PC-3 (cell line): ENCODE measurements around the gene PACSIN1. TPM values are rescaled to one million over a fixed set of nuclear protein-coding genes. Genes with fewer than 3 reads are reported as not detected.
A peak's percentile ranks its signal among the peaks of the same experiment; 100 is the strongest.

Source experiments
- ATAC-seq: fragments of 200-7000 bp; cut with Tn5 transposase; 2 replicates; pipeline ENCODE4 v1.9.1; 2020; ENCODE audit warnings: mild to moderate bottlenecking, moderate library complexity
- BruUV-seq: library from RNA; stranded (reverse); fragments of 400-500 nt; replicated peaks from 2 replicates; lab custom pipeline; 2021; lab: Mats Ljungman, UMichigan
- CTCF ChIA-PET: fragments of 300-600 bp; sonication (Branson Sonifier 250); formaldehyde crosslinking; loops from one replicate; lab custom pipeline; 2022; ENCODE audit warnings: antibody characterized with exemption; lab: Charles Lee
- POLR2A ChIA-PET: fragments of 300-600 bp; sonication (Branson Sonifier 250); formaldehyde crosslinking; loops from one replicate; lab custom pipeline; 2022; ENCODE audit warnings: antibody characterized with exemption; ENCODE audit not compliant: unreplicated experiment; lab: Charles Lee
- DNase-seq: peaks from one replicate; pipeline ENCODE4 v3.0.0-alpha.2; 2015
- H2AFZ ChIP-seq: fragments of 300-600 bp; sonication (generic); 2 replicates; pipeline ENCODE4 v1.6.0; 2016; ENCODE audit warnings: antibody characterized with exemption, low read length
- H3F3A ChIP-seq: fragments of 300-600 bp; sonication (generic); one replicate; pipeline ENCODE4 v1.6.0; 2017; ENCODE audit warnings: antibody characterized with exemption, low read length, control low read depth, mild to moderate bottlenecking; ENCODE audit not compliant: unreplicated experiment
- H3K27ac ChIP-seq: fragments of 300-600 bp; sonication (generic); 2 replicates; pipeline ENCODE4 v1.5.1; 2016; ENCODE audit warnings: mild to moderate bottlenecking, low read length
- H3K27me3 ChIP-seq: fragments of 300-600 bp; sonication (generic); 2 replicates; pipeline ENCODE4 v1.6.1; 2016; ENCODE audit warnings: low read length, mixed read lengths
- H3K36me3 ChIP-seq: fragments of 300-600 bp; sonication (generic); 2 replicates; pipeline ENCODE4 v1.6.1; 2016; ENCODE audit warnings: low read depth, mixed run types, low read length, mixed read lengths
- H3K4me1 ChIP-seq: fragments of 300-600 bp; sonication (generic); 2 replicates; pipeline ENCODE4 v1.5.1; 2016; ENCODE audit warnings: low read length; ENCODE audit not compliant: insufficient read depth
- H3K4me2 ChIP-seq: fragments of 300-600 bp; sonication (generic); 2 replicates; pipeline ENCODE4 v1.6.0; 2016; ENCODE audit warnings: low read length
- H3K4me3 ChIP-seq: fragments of 300-600 bp; sonication (generic); 2 replicates; pipeline ENCODE4 v1.5.1; 2016; ENCODE audit warnings: mild to moderate bottlenecking, low read length, mixed read lengths
- H3K79me2 ChIP-seq: fragments of 300-600 bp; sonication (generic); 2 replicates; pipeline ENCODE4 v1.6.1; 2017; ENCODE audit warnings: low read length, mixed read lengths
- H3K9ac ChIP-seq: fragments of 300-600 bp; sonication (generic); 2 replicates; pipeline ENCODE4 v1.6.0; 2016; ENCODE audit warnings: mild to moderate bottlenecking, low read length
- H3K9me2 ChIP-seq: fragments of 300-600 bp; sonication (generic); replicated peaks from 2 replicates; pipeline ENCODE4 v1.6.1; 2016; ENCODE audit warnings: mixed run types, low read length, mixed read lengths
- H3K9me3 ChIP-seq: fragments of 300-600 bp; sonication (generic); 2 replicates; pipeline ENCODE4 v1.6.1; 2016; ENCODE audit warnings: low read length, mixed read lengths
- H4K20me1 ChIP-seq: fragments of 300-600 bp; sonication (generic); 2 replicates; pipeline ENCODE4 v1.6.1; 2016; ENCODE audit warnings: low read length, mixed read lengths
- EZH2 ChIP-seq: fragments of 300-600 bp; sonication (generic); IDR thresholded peaks from one replicate; pipeline ENCODE4 v1.6.1; 2017; ENCODE audit warnings: antibody characterized with exemption, mild to moderate bottlenecking, low read length; ENCODE audit not compliant: unreplicated experiment
- EZH2phosphoT487 ChIP-seq: fragments of 300-600 bp; sonication (generic); IDR thresholded peaks from 2 replicates; pipeline ENCODE4 v1.6.1; 2018; ENCODE audit warnings: mild to moderate bottlenecking, antibody characterized with exemption, low read length, borderline replicate concordance
- intact Hi-C: fragments of 100-400 bp; cut with micrococcal nuclease; formaldehyde crosslinking; loops from 2 replicates; pipeline ENCODE4 v1.9.0; 2023
- total RNA-seq: library from RNA; depleted of rRNA; stranded (reverse); fragments of >200 nt; gene quantifications from 2 replicates; pipeline ENCODE4 v1.2.3, GENCODE V29; 2014
- TF ChIP-seq, protein P1 (sequence below): fragments of 300-600 bp; sonication (generic); conservative IDR thresholded peaks from 2 replicates; pipeline ENCODE4 v1.5.1; 2017; ENCODE audit warnings: antibody characterized with exemption, low read depth, mild to moderate bottlenecking, low read length

The PACSIN1 gene
- total RNA-seq, 1 experiment from 2014 or later = 2.3 TPM

DNA sequence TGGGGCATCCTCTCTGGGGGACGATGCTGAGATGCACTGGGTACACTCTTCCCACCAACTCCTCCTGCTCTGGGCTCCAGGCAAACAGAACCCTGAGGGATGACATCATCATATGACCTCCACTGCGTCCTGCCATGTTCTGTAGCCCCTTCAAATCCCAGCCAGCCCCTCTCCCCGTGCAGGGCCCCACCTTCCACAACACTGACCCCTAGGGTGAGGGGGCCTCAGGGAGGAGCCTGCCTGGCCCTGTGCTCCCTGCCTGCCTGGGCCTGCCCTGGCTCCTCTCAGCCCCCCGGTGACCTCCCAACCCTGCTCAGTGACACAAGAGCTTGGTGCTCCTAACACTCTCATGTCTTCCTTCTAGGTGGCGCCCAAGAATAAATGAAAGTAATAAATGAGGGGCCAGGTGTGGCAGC lies 99.9 kb downstream of the PACSIN1 start:
- no peak overlapping the region for H3K27ac ChIP-seq
- no peaks in the 10 kb centered on the region for H4K20me1 ChIP-seq
- H3K9ac ChIP-seq = no peak overlapping the region
- no peaks in the 10 kb centered on the region for H3K4me1 ChIP-seq
- H3K27me3 ChIP-seq = no peaks in the 10 kb centered on the region
- no peaks in the 10 kb centered on the region for H3K79me2 ChIP-seq
- no peak overlapping the region for H3K4me2 ChIP-seq
- no peak for TF ChIP-seq EZH2
- TF ChIP-seq, protein P1, sequence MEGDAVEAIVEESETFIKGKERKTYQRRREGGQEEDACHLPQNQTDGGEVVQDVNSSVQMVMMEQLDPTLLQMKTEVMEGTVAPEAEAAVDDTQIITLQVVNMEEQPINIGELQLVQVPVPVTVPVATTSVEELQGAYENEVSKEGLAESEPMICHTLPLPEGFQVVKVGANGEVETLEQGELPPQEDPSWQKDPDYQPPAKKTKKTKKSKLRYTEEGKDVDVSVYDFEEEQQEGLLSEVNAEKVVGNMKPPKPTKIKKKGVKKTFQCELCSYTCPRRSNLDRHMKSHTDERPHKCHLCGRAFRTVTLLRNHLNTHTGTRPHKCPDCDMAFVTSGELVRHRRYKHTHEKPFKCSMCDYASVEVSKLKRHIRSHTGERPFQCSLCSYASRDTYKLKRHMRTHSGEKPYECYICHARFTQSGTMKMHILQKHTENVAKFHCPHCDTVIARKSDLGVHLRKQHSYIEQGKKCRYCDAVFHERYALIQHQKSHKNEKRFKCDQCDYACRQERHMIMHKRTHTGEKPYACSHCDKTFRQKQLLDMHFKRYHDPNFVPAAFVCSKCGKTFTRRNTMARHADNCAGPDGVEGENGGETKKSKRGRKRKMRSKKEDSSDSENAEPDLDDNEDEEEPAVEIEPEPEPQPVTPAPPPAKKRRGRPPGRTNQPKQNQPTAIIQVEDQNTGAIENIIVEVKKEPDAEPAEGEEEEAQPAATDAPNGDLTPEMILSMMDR = 0 out of 2 replicates have a peak, but pooled peaks have one; percentile 16
- H3K4me3 ChIP-seq = no peak overlapping the region
- no peaks in the 10 kb centered on the region for H3K9me2 ChIP-seq
- intact Hi-C loops = no loop called here
- no peak for DNase-seq
- POLR2A ChIA-PET = no interaction called here
- no peaks in the 10 kb centered on the region for H3K36me3 ChIP-seq
- ATAC-seq = no peak
- CTCF ChIA-PET = no interaction called here
- no TSS peak for BruUV-seq
- H3F3A ChIP-seq = no peaks in the 10 kb centered on the region
- no peaks in the 10 kb centered on the region for H3K9me3 ChIP-seq
- H2AFZ ChIP-seq = no peak overlapping the region

DNA sequence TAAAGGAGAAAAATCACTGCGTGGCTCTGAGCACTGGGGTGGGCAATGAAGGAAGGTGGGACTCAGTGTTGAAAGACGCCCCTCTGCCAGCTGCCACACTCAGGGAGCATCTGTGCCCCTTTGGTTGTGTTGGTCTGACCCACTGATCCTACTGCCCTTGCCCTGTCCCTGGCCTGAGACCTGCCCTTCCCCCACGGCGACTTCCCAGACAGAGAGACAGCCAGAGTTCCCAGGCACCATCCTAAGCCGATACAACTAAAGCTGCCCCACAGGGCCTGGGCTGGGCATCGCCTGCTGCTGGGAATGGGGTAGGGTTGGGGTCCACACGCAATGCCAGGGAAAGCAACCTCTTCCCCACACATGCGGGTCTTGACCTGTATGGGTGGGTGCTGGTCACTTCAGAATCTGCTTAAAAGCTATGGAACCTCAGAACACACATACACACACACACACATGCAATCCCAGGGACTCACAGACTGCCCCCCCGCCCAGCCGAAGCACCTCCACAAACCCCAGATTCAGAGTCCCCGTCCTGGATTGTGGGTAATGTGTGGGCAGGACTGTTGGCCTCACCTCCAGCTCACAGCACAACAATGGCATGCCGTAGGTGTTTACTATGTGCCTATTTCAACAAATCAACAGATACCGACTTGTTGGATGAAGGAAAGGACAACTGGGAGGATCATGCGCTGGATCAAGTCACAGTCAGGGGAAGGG lies 101.1 kb downstream of the PACSIN1 start:
- POLR2A ChIA-PET = no interaction called here
- no peak for TF ChIP-seq EZH2phosphoT487
- no peak for TF ChIP-seq EZH2
- TF ChIP-seq, protein P1 = no peak
- no peak for DNase-seq
- Histone ChIP-seq H3K4me1 (no peaks in the 10 kb centered on the region), H3K4me2 (no peak overlapping the region), H4K20me1 (no peaks in the 10 kb centered on the region), H3F3A (no peaks in the 10 kb centered on the region), H3K27me3 (no peaks in the 10 kb centered on the region), H3K4me3 (no peak overlapping the region), H3K79me2 (no peaks in the 10 kb centered on the region), H3K9me3 (no peaks in the 10 kb centered on the region), H3K27ac (no peak overlapping the region), H2AFZ (no peak overlapping the region), H3K36me3 (no peaks in the 10 kb centered on the region), H3K9ac (no peak overlapping the region), H3K9me2 (no peaks in the 10 kb centered on the region)
- intact Hi-C loops = no loop called here
- no TSS peak for BruUV-seq
- no peak for ATAC-seq
- CTCF ChIA-PET = no interaction called here

DNA sequence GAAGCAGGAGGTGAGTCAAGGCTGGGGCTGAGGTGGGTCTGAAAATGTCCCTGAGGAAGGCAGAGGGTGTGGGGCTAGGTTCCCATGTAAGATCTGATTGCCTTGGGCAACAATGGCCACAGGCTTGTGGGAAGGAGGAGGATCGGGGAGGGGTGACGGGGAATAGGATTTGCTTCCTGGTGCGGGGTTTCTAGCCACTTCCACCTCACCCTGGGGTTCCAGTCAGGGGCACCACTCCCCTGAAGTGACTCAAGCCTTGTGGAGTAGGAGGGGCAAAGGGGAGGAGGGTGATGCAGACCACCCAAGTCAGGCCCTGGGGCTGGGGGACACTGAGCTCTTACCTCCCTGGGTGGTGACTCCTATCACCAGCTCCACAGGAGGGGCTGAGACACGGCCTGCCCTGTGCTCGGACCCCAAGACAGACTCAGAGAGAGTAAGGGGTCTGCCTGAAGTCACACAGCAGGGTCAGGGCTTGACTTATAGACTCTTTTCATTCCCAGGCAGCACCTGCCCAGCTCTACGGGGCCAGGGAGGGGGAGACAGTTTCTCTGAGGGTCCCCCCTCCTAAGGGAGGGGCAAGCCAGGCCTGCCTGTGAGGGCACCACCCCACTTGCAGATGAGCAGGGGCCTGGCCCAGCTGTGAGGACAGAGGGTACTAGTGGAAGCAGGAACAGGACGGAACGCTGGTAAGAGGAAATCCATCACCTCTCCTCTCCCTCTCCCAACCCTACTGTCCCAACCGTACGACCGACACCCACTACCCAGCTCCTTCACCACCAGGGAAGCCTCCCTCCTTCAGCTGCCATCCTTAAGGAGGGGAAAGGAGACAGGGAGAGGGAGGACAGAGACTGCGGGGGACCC lies 102.7 kb downstream of the PACSIN1 start:
- no peak overlapping the region for H3K27ac ChIP-seq
- ChIA-PET CTCF (no interaction called here), POLR2A (no interaction called here)
- no peaks in the 10 kb centered on the region for H3F3A ChIP-seq
- no peaks in the 10 kb centered on the region for H3K9me2 ChIP-seq
- no peaks in the 10 kb centered on the region for H3K27me3 ChIP-seq
- H3K4me3 ChIP-seq = no peak overlapping the region
- TF ChIP-seq EZH2phosphoT487 = no peak
- H3K79me2 ChIP-seq = no peaks in the 10 kb centered on the region
- BruUV-seq = no TSS peak
- no peaks in the 10 kb centered on the region for H3K9me3 ChIP-seq
- H3K4me1 ChIP-seq = no peaks in the 10 kb centered on the region
- intact Hi-C loops = no loop called here
- H3K36me3 ChIP-seq = no peaks in the 10 kb centered on the region
- no peak for DNase-seq
- H2AFZ ChIP-seq = no peak overlapping the region
- H3K4me2 ChIP-seq = no peak overlapping the region
- no peak overlapping the region for H3K9ac ChIP-seq
- no peaks in the 10 kb centered on the region for H4K20me1 ChIP-seq
- ATAC-seq = no peak
